NB4 (cell line): ENCODE results near the gene TMCO4.

Source experiments
- MYC ChIP-seq: IDR thresholded peaks from 2 replicates; pipeline ENCODE4 v1.6.1; 2011; ENCODE audit warnings: low read depth, low read length
- POLR2A ChIP-seq: IDR thresholded peaks from 2 replicates; pipeline ENCODE4 v1.6.1; 2011; ENCODE audit warnings: mild to moderate bottlenecking; ENCODE audit not compliant: insufficient read length; ENCODE audit errors: extremely low read depth
- TF ChIP-seq, protein P1 (sequence below): IDR thresholded peaks from one replicate; pipeline ENCODE4 v1.5.1; 2012; ENCODE audit warnings: low read depth, low read length
- TF ChIP-seq, protein P2 (sequence below): IDR thresholded peaks from 2 replicates; pipeline ENCODE4 v1.6.1; 2011; ENCODE audit warnings: low read depth, low read length

DNA sequence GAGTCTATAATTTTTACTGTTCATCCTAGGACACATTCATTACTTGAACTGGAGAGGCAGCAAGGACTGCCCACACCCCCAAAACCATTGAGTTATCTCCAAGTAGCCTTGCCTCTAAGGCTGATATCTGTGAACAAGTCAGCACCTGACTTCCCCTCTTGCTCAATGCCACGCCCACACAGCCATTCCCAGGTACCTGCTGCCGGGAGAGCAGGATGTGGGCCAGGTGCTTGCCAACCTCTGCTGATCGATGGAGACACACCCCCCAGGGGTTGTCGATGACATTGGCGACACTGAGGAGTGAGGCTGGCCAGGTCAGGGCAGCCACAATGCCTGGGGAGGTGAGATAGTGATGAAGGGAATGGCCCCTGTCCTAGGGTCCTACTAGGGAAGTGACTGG, 60.1 kb downstream of the TMCO4 start:
- TF ChIP-seq, protein P1, sequence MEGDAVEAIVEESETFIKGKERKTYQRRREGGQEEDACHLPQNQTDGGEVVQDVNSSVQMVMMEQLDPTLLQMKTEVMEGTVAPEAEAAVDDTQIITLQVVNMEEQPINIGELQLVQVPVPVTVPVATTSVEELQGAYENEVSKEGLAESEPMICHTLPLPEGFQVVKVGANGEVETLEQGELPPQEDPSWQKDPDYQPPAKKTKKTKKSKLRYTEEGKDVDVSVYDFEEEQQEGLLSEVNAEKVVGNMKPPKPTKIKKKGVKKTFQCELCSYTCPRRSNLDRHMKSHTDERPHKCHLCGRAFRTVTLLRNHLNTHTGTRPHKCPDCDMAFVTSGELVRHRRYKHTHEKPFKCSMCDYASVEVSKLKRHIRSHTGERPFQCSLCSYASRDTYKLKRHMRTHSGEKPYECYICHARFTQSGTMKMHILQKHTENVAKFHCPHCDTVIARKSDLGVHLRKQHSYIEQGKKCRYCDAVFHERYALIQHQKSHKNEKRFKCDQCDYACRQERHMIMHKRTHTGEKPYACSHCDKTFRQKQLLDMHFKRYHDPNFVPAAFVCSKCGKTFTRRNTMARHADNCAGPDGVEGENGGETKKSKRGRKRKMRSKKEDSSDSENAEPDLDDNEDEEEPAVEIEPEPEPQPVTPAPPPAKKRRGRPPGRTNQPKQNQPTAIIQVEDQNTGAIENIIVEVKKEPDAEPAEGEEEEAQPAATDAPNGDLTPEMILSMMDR: no peak
- TF ChIP-seq POLR2A: no peak
- no peak for TF ChIP-seq MYC
- TF ChIP-seq, protein P2, sequence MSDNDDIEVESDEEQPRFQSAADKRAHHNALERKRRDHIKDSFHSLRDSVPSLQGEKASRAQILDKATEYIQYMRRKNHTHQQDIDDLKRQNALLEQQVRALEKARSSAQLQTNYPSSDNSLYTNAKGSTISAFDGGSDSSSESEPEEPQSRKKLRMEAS: no peak
